Heart left ventricle (tissue), 13 donors: Measurements from ENCODE around the gene RIMS3.

Source experiments
- CTCF ChIP-seq, 12 donors: fragments of 200-600 bp; sonication (generic) in 4 of 12; IDR thresholded peaks; one replicate each; pipeline versions ENCODE4 v1.5.0 to v1.8.0; 2018 to 2022; ENCODE audit warnings: antibody characterized with exemption in 12 of 12, mild to moderate bottlenecking in 5 of 12
- POLR2A ChIP-seq, 2 donors: fragments of 450-650 bp; IDR thresholded peaks; one replicate each; pipeline ENCODE4 v1.6.1; 2017; ENCODE audit warnings: antibody characterized with exemption in 2 of 2, mild to moderate bottlenecking in 2 of 2, moderate library complexity in 2 of 2
- donor health status: ischemic (EF 13 %, LVEDD 7.1; RV severe dilation, severe dysfunction).
- donor health status: DM: no; HTN: yes; CAD: no.
- donor health status: DM: no; HTN: no; CAD: no.
- donor health status: ischemic (EF 25% LVEDD 6.9; RV normal size, moderate dysfunction).
- donor health status: ischemic (EF 25% LVEDD 5.7; RV mildly dilated, moderate dysfunction).
- donor health status: ischemic (EF 35%, LVEDD 5.7; RV mildly dilated, moderate dysfunction).
- donor health status: nonischemic (EF 11% LVEDD 7.7; RV severe dilation, severe dysfunction).
- donor health status: DM: yes; HTN: yes; CAD: no.
- donor health status: PGD.
- donor health status: ischemic (EF 29% LVEDD 5.4; RV normal size, mild dysfunction).
- donor health status: nonischemic (EF 23%, LVEDD 6.1; RV moderate dilation, normal function).

- no peak for TF ChIP-seq POLR2A (IDR thresholded peaks at IDR 0.05)
- no peak for TF ChIP-seq CTCF (IDR thresholded peaks at IDR 0.05)
Measured at GRCh38 chr1:40620150-40620549, 45.3 kb downstream of the RIMS3 start.
